Urinary bladder (tissue), 4 donors: Measurements from ENCODE around the gene CNNM4. TPM values are rescaled to one million over a fixed set of nuclear protein-coding genes. Genes with fewer than 3 reads are reported as not detected.
"Not testable (repeated sequence)": the region's sequence is repeated elsewhere in the genome, so short reads cannot be mapped to it uniquely, and the experiment has no call there.

Experiments
- DNase-seq: peaks from one replicate; pipeline ENCODE4 v3.0.0-alpha.2; 2015; ENCODE audit errors: extremely low spot score
- H3K27ac ChIP-seq: one replicate; pipeline ENCODE4 v1.5.1; 2013; ENCODE audit warnings: low read depth, mild to moderate bottlenecking, moderate library complexity
- H3K36me3 ChIP-seq: one replicate; pipeline ENCODE4 v1.6.1; 2013; ENCODE audit warnings: mild to moderate bottlenecking, moderate library complexity; ENCODE audit not compliant: insufficient read depth
- H3K4me1 ChIP-seq: one replicate; pipeline ENCODE4 v1.6.1; 2013; ENCODE audit warnings: mild to moderate bottlenecking, moderate library complexity; ENCODE audit not compliant: insufficient read depth
- H3K4me3 ChIP-seq: one replicate; pipeline ENCODE4 v1.5.1; 2013; ENCODE audit warnings: low read depth, low read length
- WGBS: extraction: QIAGEN DNeasy Blood & Tissue Kit; methylation state at CpG from one replicate; pipeline ENCODE4 v1.1.7; 2013; 5-methylcytosine and 5-hydroxymethylcytosine counted together
- polyA plus RNA-seq: library from polyadenylated mRNA; stranded (reverse); fragments of 200-250 nt; gene quantifications from one replicate; pipeline ENCODE4 v1.2.3, GENCODE V29; 2013
- total RNA-seq: library from RNA; depleted of rRNA; stranded (reverse); fragments of >200 nt; gene quantifications from one replicate; pipeline ENCODE4 v1.2.3, GENCODE V29; 2014
- donor health status: healthy with polysubstance abuse.
- donor health status: healthy.

Gene CNNM4
- total and polyA plus RNA-seq, 2 donors, result 4.8 to 5.8 TPM

DNA sequence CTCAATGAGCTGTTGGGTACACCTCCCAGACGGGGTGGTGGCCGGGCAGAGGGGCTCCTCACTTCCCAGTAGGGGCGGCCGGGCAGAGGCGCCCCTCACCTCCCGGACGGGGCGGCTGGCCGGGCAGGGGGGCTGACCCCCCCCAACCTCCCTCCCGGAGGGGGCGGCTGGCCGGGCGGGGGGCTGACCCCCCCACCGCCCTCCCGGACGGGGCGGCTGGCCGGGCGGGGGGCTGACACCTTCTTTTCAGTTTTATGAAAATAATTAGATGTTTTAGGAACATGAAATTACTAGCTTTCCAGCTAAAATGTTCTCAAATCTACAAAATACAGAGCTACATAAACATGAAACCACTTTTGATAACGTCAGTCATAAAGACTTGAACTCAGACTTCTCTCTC, 45.2 kb downstream of the CNNM4 start:
- WGBS, result 85% methylated on average over 16 of the region's 20 CpGs

DNA sequence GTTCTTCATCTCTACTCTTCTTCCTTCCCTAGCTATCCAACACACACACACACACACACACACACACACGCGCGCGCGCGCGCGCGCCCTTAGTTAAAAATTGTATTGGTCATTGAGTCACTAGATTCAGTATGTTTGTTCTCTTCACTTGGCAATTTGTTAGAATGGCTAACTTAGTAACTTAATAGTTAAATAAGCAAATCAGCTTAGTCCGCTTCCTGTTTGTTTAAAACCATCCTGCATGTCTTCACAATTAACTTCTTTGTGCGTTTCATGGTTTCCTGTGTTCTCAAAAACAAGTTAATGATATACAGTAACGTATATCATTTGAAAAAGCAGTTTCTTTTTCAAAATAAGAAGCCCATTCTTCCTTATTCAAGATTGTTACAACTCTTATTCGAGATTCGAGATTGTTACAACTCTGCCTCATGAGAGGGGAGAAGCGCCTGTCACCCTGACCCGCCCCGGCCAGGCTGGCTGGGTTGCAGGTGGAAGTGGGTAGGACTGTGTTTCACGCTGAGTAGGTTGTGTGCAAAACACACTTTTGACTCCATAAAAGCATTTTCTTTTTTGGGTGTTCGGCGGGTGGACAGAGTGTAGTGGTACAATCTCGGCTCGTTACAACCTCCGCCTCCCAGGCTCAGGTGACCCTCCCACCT, 45.9 kb downstream of the CNNM4 start:
- Histone ChIP-seq H3K36me3 (no peaks in the 10 kb centered on the region), H3K27ac (no peak overlapping the region), H3K4me1 (no peaks in the 10 kb centered on the region), H3K4me3 (no peak overlapping the region)
- WGBS, result 82% methylated on average over 23 of the region's 23 CpGs
- no peak for DNase-seq

More for the DNA sequence above, 45.2 kb downstream of the CNNM4 start:
- not testable (repeated sequence) for H3K4me3 ChIP-seq, DNase-seq, H3K4me1 ChIP-seq, H3K36me3 ChIP-seq, H3K27ac ChIP-seq

DNA sequence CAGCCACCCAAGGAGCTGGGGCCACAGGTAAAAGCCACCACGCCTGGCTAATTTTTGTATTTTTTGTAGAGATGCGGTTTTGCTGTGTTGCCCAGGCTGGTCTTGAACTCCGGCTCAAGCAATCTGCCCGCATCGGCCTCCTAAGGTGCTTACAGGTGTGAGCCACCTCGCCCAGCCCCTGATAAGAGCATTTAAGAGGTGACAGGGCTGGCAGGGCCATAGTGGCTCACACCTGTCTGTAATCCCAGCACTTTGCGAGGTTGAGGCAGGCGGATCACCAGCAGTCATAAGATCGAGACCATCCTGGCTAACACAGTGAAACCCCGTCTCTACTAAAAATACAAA, 46.4 kb downstream of the CNNM4 start:
- no peaks in the 10 kb centered on the region for H3K4me1 ChIP-seq
- no peak overlapping the region for H3K4me3 ChIP-seq
- H3K36me3 ChIP-seq, result no peaks in the 10 kb centered on the region
- no peak overlapping the region for H3K27ac ChIP-seq
- DNase-seq, result no peak
- WGBS, result 96% methylated on average over 10 of the region's 10 CpGs

DNA sequence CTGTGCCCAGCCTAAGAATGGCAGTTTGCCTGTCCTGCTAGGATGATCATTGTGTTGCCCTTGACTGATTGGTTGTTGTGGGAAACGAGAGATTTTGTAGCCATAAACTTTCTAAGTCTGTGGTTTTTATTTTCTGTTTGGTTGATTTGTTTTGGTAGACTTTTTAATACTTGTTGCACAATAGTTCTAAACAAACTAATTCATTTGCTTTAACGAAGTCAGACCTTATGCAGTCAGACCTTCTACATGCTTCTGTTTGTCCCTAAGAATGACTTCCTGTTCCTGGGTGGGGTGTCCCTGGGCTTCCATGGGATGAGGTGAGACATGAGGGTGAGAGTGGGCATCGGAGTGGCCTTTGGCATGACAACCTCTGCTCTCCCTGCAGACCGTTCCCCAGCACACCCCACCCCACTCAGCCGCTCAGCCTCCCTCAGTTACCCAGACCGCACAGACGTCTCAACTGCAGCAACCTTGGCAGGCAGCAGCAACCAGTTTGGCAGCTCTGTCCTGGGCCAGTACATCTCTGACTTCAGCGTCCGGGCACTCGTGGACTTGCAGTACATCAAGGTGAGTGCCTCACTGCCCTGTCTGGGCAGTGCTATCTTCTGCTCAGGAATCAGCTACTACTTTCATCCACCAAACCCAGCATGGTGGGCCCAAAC, 47.6 kb downstream of the CNNM4 start:
- no peaks in the 10 kb centered on the region for H3K4me1 ChIP-seq
- 65% methylated on average over 10 of the region's 10 CpGs for WGBS
- no peak overlapping the region for H3K27ac ChIP-seq
- DNase-seq, result no peak
- no peak overlapping the region for H3K4me3 ChIP-seq
- H3K36me3 ChIP-seq, result no peaks in the 10 kb centered on the region

DNA sequence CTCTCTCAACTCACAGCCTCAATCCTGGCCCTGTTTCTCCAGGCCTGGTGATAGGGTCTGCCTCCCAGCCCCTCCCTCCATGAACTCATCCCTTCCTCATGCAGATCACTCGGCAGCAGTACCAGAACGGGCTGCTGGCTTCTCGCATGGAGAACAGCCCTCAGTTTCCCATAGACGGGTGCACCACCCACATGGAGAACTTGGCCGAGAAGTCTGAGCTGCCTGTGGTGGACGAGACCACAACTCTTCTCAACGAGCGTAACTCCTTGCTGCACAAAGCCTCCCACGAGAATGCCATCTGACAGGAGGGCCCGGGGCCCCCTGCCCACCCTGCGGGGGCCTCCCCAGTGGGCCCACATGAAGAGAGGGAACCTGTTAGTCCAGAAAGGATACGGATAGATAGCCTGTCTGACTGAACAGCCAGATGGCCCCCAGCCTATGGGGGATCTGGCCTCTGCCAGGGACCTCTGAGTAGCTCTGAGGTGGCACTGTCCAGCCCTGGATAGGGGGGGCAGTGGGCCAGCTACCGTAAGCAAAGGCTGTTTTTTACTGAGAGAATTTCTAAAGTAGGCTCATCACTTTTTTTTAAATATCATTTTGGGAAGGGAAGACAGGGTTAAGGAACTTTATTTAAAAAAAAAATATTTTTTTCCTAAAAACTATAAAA, 48.6 kb downstream of the CNNM4 start:
- Histone ChIP-seq H3K27ac (no peak overlapping the region), H3K36me3 (no peaks in the 10 kb centered on the region), H3K4me3 (no peak overlapping the region), H3K4me1 (no peaks in the 10 kb centered on the region)
- WGBS, result 83% methylated on average over 13 of the region's 13 CpGs
- no peak for DNase-seq

DNA sequence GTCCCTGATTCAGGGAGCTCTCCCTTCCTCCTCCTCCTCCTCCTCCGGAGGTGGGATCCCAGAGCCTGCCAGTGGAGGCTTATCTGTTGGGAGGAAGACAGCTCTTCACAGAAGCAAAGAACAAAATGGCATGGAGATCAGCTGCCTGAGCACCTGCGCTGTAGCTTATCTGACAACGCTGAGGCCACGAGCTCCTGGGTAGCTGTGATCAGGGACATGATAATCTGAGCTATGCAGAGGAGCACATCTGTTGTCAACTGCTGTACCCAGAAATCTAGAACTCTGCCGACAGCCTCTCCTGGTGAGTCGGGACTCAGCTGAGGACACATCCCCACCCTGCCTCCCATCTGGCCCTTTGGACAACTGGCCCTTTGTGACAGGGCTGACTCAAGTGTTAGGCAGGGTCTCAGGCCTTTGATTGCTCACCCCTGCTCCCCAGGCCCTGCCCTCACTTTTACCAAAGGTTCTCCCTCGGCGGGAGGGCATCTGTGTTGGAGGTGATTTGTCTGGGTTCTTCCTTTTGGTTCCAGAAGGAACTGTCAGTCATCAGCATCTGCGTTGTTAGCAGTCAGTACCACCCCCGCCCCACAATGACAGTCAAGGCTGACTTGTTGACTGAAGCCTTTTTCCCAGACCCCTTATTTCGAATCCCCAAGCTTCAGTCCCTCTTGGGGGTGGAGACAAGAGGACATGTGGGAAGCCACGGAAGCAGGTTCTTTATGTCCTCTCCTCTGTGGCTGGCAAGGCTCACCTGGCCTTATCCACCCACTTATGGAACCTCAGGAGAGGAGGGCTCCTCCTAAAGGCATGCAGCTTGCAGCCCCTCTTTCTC, 49.5 kb downstream of the CNNM4 start:
- DNase-seq, result no peak
- 82% methylated on average over 12 of the region's 12 CpGs for WGBS
- no peaks in the 10 kb centered on the region for H3K4me1 ChIP-seq
- no peak overlapping the region for H3K4me3 ChIP-seq
- no peaks in the 10 kb centered on the region for H3K36me3 ChIP-seq
- H3K27ac ChIP-seq, result no peak overlapping the region

DNA sequence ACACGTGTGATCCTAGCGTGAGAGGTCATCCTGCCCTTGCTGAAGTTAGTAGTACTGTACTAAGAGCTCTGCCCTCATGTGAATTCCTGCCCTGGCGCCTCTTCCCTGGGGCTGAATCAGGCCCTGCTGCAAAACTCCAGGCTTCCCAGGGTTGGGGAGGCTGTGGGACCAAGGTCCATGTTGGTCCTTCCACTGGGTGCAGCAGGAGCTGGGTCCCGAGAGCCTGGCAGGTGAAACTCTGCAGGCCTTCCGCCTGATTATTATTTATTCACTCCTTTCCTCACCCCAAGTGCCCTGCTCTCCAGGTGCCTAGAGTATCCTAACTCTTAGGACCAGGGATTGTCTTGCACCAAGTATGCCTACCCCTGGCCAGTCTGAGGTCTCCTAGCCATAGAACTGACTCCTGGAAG, 50.1 kb downstream of the CNNM4 start:
- 83% methylated on average over 5 of the region's 5 CpGs for WGBS
- no peaks in the 10 kb centered on the region for H3K36me3 ChIP-seq

DNA sequence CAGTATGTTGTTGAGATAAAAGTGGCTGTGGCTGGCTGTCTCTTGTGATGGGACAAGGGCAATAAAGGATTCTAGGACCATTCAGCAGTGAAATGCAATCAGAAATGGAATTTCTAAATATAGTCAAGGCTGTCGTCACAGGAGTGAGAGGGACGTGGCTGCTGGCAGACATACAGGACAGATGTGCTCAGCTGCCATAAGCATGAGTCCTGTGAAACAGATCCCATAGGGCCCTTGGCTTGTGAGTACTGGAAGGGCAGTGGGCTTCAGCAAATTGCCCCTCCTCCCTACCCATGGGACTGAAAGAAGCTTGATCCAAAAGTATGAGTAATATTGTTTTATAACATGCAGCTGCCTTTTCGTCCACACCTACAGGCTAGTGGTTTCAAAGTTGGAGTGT, 51.2 kb downstream of the CNNM4 start:
- no peak for DNase-seq
- no peak overlapping the region for H3K27ac ChIP-seq
- WGBS, result 36% methylated on average over 3 of the region's 3 CpGs

More for the DNA sequence above, 50.1 kb downstream of the CNNM4 start:
- no peak overlapping the region for H3K27ac ChIP-seq
- no peak overlapping the region for H3K4me3 ChIP-seq
- H3K4me1 ChIP-seq, result no peaks in the 10 kb centered on the region
- no peak for DNase-seq

DNA sequence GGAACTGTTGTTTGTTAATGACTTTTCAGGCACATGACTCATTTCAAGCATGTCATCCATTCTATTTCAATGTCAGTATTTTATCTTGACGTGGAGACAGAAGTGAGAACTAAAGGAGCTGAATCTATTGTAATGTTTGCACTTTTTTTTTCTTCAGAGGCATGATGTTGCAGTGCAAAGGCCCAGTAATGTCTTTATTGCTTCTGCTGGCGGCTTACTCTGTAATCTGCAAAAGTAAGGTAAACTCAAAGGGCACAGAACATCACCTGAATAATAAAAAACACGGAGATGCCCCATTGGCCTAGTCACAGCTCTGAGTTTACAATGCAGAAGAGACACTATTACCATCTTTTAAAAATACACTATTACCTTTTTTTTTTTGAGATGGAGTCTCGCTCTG, 53.0 kb downstream of the CNNM4 start:
- WGBS, result 94% methylated on average over 4 of the region's 4 CpGs
- no peak overlapping the region for H3K27ac ChIP-seq
- no peaks in the 10 kb centered on the region for H3K36me3 ChIP-seq

More for the DNA sequence above, 51.2 kb downstream of the CNNM4 start:
- Histone ChIP-seq H3K4me1 (no peaks in the 10 kb centered on the region), H3K4me3 (no peak overlapping the region), H3K36me3 (no peaks in the 10 kb centered on the region)

DNA sequence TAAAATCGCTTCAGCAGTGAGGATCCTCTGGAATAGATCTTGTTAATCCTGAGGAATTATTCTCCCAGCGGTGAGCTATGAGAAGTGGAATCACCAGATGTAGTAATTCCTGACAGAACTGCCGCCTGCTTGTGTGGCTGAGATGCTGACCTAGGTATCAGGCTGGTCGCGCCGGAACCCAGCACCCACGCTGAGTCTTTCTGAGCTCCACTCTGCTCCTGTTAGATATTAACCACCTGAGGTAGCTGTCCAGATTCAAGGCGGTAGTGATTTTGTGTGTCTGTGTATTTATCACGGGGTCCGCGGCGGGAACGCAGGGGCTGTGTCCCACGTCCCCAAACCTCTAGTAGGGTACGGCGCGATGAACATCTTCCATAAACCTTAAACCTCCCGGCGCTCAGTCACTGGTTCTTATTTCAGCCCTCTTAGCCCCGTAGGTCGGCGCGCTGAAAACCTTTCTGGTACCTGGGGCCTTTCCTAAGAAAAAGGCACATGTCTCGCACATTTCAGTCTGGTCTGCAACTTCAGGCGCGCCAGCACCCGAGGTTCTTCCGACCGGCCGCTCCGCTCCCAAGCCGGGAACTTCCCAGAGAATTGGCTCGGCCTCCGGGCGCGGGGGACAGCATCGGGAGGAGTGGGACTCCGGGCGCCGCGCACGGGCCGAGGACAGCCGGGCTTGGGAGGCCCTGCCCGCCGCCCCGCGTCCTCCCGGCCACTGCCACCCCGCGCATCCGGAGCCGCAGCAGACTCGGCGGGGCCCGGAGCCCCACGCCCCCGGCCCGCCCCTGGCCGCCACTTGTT, 54.8 kb downstream of the CNNM4 start:
- no peaks in the 10 kb centered on the region for H3K36me3 ChIP-seq
- peaks cover 4% of the 10 kb centered on the region for H3K4me1 ChIP-seq
- WGBS, result under 1% methylated on average over 60 of the region's 60 CpGs
- DNase-seq, result no peak
- H3K27ac ChIP-seq, result peak overlapping the region; percentile 82
- H3K4me3 ChIP-seq, result peak overlapping the region; percentile 84

More for the DNA sequence above, 53.0 kb downstream of the CNNM4 start:
- no peak for DNase-seq
- Histone ChIP-seq H3K4me1 (no peaks in the 10 kb centered on the region), H3K4me3 (no peak overlapping the region)

DNA sequence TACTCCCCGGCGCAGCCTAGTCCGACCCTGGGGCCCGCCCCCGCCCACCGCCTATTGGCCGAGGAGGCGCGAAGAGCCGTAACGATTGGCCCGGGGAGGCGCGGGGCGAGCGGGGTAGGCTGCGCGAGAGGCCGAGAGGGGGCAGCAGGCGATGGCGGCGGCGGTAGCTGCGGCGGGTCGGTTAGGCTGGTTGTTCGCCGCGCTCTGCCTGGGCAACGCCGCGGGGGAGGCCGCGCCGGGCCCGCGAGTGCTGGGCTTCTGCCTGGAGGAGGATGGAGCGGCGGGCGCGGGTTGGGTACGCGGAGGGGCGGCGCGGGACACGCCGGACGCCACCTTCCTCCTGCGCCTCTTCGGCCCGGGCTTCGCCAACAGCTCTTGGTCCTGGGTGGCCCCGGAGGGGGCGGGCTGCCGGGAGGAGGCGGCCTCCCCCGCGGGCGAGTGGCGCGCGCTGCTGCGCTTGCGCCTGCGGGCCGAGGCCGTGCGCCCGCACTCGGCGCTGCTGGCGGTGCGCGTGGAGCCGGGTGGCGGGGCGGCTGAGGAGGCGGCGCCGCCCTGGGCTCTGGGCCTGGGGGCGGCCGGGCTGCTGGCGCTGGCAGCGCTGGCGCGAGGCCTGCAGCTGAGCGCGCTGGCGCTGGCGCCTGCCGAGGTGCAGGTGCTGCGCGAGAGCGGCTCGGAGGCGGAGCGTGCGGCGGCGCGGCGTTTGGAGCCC, 55.6 kb downstream of the CNNM4 start, which contains the start of gene CNNM3:
TSS of gene CNNM3 (plus strand) at position 142 of the 709 bp plus-strand sequence. CDS start at position 152, 10 bp downstream.
- peak within 1 kb of the TSS; percentile 84 for H3K4me3 ChIP-seq
- H3K27ac ChIP-seq, result peak within 1 kb of the TSS; percentile 96
- WGBS, result under 1% methylated on average over 103 of the region's 103 CpGs
- peak; percentile 84 for DNase-seq
- no peaks in the 10 kb centered on the region for H3K36me3 ChIP-seq
- peaks cover 4% of the 10 kb centered on the region for H3K4me1 ChIP-seq
